NCI-H2107 treated with DMSO at 0.1 percent for 48 hours (cell line): ENCODE data around the gene PTPRG.

Experiments used
- DNase-seq: peaks from one replicate; lab custom pipeline; 2025; ENCODE audit not compliant: unreplicated experiment; lab: John Stamatoyannopoulos, UW

Gene PTPRG

DNA sequence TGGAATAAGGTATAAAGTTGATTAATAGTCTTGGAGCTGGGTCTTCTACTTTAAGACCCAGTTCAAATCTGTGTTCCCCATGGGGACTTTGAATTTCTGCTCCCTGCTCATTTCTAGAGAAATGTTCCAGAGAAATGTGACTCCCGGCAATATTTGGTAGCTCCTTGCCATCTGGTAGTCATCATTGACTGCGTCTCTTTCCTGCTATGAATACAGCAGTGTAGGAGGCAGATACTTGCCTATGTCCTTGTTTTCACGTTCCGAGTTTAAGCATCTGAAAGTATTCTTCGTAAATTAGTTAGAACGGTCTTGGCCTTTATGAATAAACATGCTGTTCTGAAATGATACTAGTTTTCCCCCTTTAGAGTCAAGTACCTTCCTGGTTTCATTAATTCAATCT, 352.9 kb downstream of the PTPRG start:
- DNase-seq, result no peak

DNA sequence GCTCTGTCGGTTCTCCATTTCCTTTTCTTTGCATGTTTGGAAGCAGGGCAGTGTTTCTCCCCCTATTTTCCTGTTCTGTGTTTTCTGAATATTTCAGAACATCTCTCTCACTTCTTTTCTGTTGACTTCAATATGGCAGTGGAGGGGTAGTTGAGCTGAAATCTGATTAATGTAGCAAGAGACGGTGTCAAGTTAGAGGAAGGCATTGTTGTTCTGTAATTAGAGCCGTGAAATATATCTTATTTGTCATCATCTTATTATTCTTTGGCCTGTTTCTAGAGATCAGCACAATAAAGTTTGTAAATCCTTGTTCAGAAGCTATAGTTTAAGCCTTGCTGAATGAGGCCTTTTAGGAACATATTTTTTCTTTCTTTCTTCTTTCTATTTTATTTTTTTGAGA, 353.9 kb downstream of the PTPRG start:
- no peak for DNase-seq

DNA sequence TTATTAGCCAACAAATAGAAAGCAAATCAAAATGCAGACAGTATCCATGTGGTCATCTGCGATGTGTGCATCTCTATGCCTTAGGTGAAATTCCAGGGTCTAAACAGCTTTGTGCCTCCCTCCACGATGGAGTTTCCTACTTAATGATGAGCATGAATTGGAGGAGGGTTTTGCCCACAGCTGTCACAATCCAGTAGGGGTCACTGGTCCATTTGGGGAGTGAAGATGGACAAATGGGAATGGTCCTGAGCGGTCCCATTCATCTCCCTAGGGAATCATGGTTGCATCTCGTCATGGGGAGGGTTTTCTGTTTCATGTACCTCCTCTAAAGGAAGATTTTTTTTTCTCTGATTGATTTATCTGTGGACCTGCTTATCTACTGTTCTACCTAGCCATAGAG, 358.0 kb downstream of the PTPRG start:
- DNase-seq, result no peak

DNA sequence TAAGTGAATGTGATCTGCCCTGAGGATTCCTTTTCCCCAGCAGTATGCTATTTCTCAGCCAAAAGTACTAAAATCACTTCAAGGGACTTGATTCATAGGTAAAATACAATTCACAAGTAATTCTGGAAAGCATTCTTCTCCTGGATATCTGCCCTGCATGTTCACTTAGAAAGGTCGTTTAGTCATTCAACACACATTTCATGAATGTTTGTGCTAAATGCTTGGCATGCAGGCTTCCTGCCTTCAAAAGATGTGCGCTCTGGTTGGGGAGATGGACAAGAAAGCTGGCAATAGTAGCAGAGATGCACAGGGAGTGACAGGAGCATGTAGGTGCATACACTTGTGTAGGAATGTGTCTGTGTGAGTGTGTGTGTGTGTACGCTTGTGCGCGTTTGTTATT, 360.7 kb downstream of the PTPRG start:
- no peak for DNase-seq

DNA sequence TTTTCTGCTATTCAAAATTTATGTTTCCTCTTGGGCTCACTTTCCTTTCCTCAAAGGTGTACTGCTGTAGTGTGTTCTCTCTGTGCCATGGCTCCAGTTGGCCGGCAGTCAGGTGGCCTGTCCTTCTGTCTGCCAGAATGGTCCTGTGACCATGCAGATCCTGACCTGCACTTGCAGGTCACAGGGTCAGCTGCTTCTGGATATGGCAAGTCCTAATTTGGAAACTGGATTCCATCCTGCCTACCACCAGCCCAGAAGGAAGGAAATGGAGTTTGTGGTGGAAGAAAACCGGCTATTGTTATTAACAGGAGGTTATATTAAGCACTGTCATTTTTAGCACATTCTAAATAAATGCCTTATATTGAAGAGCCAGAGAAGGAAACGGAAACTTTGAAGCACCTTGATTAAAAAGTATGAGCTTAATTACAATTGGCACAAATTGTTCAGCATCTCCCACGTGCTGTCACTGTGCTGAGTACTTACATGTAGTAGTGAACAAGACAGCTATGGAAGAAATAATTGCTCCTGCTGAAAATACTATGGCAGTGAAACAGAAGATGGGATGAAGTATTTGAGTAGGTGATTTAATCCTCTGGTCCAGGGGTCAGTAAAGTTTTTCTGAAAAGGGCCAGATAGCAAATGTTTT, 362.8 kb downstream of the PTPRG start:
- no peak for DNase-seq

DNA sequence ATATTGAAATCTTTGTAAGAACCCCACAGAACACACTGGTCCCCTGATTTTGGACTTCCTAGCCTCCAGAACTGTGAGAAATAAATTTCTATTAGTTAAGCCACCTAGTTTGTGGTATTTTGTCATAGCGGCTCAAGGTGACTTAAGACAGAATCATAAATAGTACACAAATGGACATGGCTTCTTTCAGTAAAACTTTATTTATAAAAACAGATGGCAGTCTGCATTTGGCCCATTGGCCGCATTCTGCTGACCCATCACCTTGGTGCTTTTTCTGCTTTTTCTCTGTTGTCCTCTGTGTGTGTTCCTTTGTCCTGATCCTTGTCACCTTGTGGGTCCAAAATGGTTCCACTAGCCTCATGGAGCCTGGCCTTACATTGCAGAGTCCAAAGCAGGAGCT, 363.6 kb downstream of the PTPRG start:
- DNase-seq, result no peak

DNA sequence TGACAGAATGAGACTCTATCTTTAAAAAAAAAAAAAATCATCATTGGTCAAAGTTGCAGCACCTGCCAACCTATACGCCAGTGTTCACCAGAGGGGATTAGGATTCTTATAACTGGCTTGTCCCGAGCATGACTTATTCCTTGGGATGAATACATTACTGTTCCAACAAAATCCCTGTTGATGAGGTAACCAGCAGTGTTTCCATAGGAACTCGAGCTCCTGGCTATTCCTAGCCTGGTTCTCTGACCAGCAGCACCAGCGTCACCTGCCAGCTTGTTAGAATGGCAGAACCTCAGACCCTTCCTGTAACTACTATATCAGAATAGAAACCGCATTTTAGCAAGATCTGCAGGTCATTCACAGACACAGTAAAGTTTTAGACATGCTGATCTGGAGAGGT, 364.4 kb downstream of the PTPRG start:
- DNase-seq, result no peak

DNA sequence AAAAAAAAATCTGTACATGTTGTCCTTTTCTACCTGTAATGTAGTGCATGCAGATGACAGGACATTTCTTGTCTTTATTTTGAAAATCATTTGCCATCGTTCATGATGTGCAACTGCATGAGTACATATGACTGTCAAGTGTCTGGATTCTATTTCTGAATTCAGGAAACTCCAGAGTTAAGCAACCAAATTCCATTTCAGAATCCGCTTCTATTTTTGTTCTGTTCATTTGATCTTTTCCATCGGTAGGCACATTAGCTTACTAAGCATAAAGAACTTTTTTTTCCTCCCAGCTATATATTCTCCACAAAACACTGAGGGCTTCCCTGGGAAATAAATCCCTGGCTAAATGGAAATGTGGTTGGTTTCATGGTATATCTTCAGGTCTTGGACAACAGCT, 365.6 kb downstream of the PTPRG start:
- DNase-seq, result no peak

DNA sequence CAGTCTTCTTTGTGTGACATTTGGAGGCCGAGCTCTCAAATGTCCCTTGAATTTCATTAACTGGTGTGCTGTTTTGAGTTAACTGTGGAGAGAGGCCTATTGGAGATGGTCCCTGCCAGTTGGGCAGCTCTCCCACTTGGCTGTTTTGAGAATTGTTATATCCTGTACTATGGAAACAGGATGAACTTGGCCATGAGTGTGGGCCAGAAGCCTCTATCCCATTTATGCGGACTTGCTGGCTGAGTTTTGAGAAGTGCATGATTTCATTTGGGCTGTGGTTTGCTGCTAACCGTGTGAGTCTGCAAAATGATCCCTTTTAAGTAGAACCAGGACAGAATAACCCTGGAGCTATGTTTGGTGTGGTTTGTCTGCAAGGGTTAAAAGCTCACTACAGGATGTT, 366.0 kb downstream of the PTPRG start:
- no peak for DNase-seq

DNA sequence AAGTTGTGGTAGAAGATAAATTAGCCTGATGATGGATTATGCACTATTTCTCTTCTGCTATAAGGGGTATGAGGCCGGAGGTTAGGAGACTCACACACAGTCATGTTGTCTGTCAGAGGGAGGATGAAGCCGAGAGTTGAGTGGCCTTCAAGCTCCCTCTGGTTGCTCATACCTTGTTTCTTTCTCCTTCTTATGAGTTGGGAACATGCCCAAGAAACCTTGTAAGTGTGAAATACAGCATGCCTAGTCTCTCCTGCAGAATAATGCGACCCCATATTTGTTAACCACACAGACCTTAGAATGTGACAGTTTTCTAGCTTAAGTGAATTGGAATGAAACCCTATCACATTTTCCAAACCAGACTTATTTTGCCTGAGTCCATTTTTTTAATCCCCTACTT, 366.7 kb downstream of the PTPRG start:
- no peak for DNase-seq

DNA sequence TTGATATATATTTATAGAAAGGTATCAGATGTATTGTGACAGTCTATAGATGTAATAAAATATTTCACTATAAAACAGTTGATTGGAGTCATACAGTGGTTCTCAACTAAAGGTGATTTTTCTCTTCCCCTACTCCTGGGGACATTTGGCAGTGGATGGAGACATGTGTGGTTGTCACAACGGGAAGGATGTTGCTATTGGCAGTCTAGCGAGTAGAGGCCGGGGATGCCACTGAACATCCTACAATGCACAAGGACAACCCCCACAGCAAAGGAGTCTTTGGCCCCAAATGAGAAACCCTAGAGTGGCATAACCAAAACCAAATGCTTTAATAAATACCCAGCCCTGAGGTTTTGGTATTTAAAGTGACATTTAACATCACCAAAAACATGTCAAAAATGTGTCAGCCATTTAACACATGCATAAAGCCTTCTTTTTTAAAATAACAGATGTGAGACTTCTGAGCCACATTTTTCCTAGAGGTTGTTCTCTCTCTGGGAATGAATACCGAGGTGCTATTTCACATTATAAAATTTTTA, 367.5 kb downstream of the PTPRG start:
- no peak for DNase-seq

DNA sequence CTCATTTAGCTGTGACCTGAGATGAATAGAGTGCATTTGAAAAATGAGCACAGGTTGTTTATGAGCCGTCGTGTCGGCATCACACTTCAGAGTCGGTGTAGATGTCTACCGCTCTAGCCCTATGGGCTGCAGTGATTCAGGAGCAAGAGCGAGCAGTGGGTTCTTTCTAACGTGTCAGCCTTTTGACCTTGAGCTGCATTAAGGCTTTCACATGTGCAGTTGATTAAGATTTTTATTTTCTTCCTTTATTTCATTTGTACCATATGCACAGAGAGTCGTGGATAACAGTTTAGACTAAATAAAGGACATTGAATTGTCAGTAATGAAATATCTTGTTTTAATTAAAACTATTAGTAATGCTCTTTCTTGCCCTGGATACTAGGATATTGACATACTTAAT, 368.2 kb downstream of the PTPRG start:
- no peak for DNase-seq

DNA sequence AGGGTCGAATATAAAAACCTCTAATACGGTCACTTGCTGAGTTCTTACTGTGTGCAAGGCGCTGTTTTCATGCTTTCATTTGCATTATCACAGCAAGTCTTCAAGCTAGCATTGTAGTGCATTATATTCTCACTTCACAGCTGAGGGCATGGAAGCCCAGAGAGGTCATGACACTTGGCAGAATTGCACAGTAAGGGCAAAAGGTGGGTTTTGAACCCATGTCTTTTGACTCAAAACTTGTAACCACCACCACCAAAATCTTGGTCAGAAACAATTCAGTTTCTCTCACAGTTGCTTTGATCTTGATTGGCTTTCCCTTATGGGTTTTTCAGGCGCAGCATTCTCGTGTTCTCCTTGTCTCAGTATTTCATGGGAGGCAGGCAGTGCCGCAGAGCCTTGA, 371.1 kb downstream of the PTPRG start:
- no peak for DNase-seq

DNA sequence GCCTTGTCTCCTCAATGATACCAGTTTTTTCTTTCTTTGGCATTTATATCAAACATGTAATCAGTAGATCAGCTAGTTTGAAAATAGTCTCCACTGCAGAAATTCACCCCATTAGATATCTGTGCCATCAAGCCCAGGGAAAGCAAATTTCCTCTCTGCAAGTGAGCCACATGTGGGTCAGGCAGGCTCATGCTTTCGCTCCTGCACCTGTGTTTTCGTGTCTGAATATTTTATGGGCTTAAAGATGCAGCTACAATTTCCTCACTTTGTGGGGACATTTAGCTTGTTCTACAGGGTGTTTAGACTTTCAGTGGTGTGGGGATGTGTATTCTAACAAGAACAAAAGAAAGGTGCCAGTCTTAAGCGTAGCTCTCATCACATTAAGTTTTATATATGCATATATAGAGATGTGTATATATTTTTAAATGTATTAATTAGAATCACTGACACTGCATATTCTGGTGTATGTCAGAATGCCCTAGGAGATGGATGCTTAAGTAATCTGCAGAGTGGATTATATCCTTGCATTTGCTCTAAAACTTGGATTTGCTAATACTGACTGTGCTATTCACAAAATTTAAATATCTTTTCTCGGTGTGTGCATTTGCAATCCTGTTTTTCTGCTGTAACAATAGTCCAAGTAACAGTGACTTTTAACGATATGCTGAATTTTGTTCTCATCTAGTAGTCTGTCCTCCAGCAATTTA, 372.6 kb downstream of the PTPRG start:
- DNase-seq, result no peak

DNA sequence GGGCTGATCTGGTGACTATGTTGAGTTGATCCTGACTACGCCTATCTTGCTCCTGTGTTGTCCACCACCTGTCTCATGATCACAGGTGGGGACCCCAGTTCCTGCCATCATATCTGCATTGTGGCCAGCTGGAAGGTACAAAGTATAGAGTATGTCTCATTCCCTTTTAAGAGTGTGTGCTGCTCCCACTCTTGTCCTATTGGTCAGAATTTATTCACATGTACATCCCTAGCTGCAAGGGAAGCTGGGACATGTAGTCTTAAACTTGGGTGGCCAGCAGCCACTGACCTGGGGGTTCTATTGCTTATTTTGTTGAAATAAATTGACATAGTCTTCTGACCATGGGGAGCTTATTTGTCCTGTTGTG, 373.1 kb downstream of the PTPRG start:
- no peak for DNase-seq

DNA sequence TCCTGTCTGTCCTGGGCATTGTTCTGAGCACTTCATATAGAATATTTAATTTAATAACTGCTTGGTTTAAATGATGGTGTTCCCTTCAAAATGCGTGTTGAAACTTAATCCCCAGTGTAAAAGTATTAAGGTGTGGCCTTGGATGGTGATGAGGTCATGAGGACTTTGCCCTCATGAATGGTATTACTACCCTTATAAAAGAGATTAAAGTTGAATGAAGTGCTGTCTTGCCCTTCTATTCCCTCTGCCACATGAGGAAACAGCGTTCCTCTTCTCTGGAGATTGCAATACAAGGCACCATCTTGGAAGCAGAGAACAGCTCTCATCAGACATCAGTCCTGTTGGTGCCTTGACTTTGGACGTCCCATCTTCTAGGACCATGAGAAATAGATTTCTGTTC, 374.4 kb downstream of the PTPRG start:
- no peak for DNase-seq

DNA sequence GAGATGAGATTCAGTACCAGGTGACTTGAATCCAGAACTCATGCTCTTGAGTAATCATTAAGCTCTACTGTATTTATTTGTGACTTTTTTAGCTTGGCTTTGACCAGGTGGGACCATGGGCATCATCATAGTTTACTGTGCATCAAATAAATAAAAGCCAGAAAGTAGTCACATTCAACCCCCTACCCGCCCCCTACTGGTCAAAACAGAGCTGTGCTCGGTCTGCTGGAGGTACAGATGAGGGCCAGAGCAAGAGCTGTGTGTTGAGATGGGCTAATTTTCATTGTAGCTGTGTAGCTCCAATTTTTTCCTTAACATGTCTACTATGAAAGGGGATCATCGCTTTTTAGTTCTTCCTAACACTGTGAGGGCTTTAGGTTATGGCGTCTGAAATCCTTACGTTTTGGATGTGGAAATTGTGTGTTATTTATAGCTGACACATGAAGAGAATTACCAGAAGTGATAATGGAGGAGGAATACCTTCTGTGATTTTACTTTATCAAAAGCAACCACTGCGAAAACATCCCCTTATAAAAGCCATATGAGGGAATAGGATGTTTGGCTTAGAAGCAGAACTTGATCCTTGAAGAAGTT, 375.1 kb downstream of the PTPRG start:
- no peak for DNase-seq

DNA sequence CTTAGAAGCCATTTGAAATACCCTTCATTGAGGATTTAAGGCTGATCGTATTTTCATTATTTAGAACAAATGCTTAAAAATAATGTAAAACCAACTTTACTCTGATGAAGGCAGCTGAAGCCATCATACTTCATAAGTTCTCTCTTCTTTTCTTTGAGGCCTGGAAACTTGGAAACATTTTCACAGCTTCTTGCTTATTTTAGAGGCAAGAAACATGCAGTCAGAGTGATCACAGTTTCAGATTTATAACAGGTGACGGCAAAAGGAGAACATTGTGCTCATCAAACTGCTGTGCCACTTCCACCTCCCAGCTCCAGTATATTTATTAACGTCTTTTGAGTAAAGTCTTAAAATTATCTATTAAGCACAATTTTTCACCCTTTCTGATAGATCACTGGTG, 376.1 kb downstream of the PTPRG start:
- no peak for DNase-seq

DNA sequence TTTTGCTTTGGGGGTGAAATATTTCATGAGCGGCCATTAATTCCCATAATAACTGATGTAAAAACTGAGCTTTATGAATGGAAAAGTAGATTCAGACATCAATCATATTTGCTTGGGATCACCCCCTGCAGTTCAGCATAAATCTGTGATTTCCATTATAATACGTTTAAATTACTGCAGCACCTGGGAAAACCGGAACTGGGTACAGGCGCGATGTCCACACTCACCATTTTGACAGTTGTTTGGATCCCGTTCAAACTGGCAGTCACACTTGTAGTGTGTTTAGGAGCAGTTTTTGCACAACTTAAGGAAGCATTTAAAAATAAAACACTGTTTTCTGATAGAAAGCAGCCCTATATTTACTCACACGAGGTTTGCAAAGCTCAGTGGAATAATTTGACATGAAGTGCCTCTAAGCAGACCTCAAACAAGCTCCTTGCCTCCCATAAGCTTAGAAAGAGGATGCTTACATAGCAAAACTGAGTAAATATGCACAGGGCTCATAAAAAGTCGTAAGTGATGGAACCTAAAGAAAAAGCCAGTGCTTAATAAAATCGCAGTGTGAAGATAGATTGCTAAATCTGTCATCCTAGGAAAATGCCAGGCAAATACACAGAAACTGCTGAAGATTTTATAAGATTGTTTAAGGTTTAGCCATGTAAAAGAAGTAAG, 377.6 kb downstream of the PTPRG start:
- no peak for DNase-seq

DNA sequence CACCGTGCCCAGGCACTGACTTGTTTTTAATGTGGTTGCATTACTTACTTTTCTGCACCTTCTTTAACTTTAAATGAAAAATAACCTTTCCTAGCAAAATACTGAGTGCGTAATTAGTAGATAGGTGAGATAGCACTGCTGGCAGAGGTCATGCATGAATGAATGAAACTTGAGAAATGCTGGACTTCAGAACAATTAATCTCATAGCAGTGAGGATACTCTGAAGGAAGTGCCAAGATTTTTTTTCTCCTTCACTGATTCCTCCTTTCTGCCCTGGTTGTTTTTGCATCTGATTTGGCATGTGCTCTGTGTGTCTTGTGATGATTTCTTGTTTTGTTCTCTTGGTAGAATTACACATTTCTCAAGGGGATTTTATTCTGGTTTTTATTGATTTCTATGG, 378.9 kb downstream of the PTPRG start:
- DNase-seq, result no peak

DNA sequence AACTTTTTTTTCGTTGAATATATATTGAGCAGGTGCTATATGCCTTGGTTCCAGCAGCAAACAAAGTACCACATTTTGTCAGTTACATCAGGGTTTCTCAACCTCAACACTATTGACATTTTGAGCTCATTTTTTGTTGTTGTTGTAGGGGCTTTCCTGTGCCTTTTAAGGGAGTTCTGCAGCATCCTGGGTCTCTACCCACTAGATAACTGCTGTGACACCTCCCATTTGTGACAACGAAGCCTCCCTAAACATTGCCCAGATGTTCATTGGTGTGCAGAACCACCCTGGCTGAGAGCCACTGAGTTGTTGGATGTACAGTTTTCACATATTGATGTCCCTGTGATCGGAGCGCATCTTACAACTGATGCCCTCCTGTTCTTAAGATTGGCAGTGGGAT, 382.6 kb downstream of the PTPRG start:
- DNase-seq, result no peak

DNA sequence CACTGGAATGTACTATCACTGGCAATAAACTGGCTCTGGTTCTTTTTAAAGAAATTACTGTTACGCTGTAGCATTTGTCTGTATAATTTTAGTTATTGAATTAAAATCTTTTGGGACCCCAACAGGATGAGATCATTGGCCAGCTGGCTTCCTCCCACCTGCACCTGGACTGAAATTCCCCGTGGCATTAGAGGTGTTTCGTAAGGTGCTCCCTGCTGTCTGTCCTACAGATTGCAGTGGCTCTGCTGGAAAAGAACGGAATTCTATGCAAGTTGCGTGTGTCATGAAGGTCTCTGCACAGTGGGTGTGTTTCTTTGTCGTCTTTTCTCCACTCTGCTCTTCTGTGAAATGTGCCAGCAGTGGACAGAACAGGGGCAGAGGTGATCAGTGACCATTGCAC, 383.4 kb downstream of the PTPRG start:
- no peak for DNase-seq
